SK-N-SH treated with all-trans-retinoic acid at 6 μM for 48 hours (cell line): ENCODE measurements around the gene OSBPL3.

Experiments used
- ATAC-seq: fragments of 200-7000 bp; cut with Tn5 transposase; 3 replicates; pipeline ENCODE4 v1.9.1; 2020; ENCODE audit warnings: mild to moderate bottlenecking, moderate library complexity
- BACH2 ChIP-seq: fragments of 250-450 bp; sonication (Bioruptor Pico); IDR thresholded peaks from 2 replicates; pipeline ENCODE4 v1.9.0; 2021; ENCODE audit warnings: mild to moderate bottlenecking, borderline replicate concordance
- CSDC2 ChIP-seq: fragments of 250-450 bp; sonication (Bioruptor Pico); IDR thresholded peaks from 2 replicates; pipeline ENCODE4 v1.5.0; 2020; ENCODE audit warnings: mild to moderate bottlenecking, moderate library complexity
- ESRRG ChIP-seq: fragments of 250-450 bp; sonication (Bioruptor Pico); IDR thresholded peaks from 2 replicates; pipeline ENCODE4 v1.6.1; 2021; ENCODE audit warnings: mild to moderate bottlenecking
- GLIS3 ChIP-seq: fragments of 250-450 bp; sonication (Bioruptor Pico); IDR thresholded peaks from 2 replicates; pipeline ENCODE4 v1.5.0; 2020; ENCODE audit warnings: mild to moderate bottlenecking, moderate library complexity
- ISL1 ChIP-seq: fragments of 250-450 bp; sonication (Bioruptor Pico); IDR thresholded peaks from 2 replicates; pipeline ENCODE4 v2.1.2; 2022; ENCODE audit warnings: mild to moderate bottlenecking, moderate library complexity
- OSR1 ChIP-seq: fragments of 250-450 bp; sonication (Bioruptor Pico); IDR thresholded peaks from 2 replicates; pipeline ENCODE4 v1.8.0; 2022; ENCODE audit warnings: moderate library complexity, mild to moderate bottlenecking, inconsistent platforms
- PPARA ChIP-seq: fragments of 250-450 bp; sonication (Bioruptor Pico); IDR thresholded peaks from 2 replicates; pipeline ENCODE4 v1.5.0; 2020; ENCODE audit warnings: mild to moderate bottlenecking, borderline replicate concordance
- RARB ChIP-seq: fragments of 250-450 bp; sonication (Bioruptor Pico); IDR thresholded peaks from 2 replicates; pipeline ENCODE4 v1.8.0; 2021; ENCODE audit warnings: mild to moderate bottlenecking, moderate library complexity
- TCF4 ChIP-seq: fragments of 250-450 bp; sonication (Bioruptor Pico); IDR thresholded peaks from 2 replicates; pipeline ENCODE4 v1.8.0; 2021; ENCODE audit warnings: mild to moderate bottlenecking, moderate library complexity, borderline replicate concordance
- TOX ChIP-seq: fragments of 250-450 bp; sonication (Bioruptor Pico); IDR thresholded peaks from 2 replicates; pipeline ENCODE4 v1.8.0; 2021; ENCODE audit warnings: mild to moderate bottlenecking, moderate library complexity, borderline replicate concordance
- ZC3H10 ChIP-seq: fragments of 250-450 bp; sonication (Bioruptor Pico); IDR thresholded peaks from 2 replicates; pipeline ENCODE4 v1.5.1; 2021; ENCODE audit warnings: mild to moderate bottlenecking, moderate library complexity
- ZFP3 ChIP-seq: fragments of 250-450 bp; sonication (Bioruptor Pico); IDR thresholded peaks from 2 replicates; pipeline ENCODE4 v1.5.0; 2020; ENCODE audit warnings: mild to moderate bottlenecking, moderate library complexity
- ZNF565 ChIP-seq: fragments of 450-650 bp; formaldehyde crosslinking; conservative IDR thresholded peaks from 2 replicates; pipeline ENCODE4 v1.5.0; 2020; ENCODE audit warnings: low read depth, mild to moderate bottlenecking, moderate library complexity
- ZNF70 ChIP-seq: fragments of 450-650 bp; formaldehyde crosslinking; IDR thresholded peaks from 2 replicates; pipeline ENCODE4 v1.5.0; 2020; ENCODE audit warnings: mild to moderate bottlenecking, moderate library complexity
- ZNF8 ChIP-seq: fragments of 450-650 bp; formaldehyde crosslinking; IDR thresholded peaks from 2 replicates; pipeline ENCODE4 v1.5.0; 2020; ENCODE audit warnings: mild to moderate bottlenecking, moderate library complexity
- TF ChIP-seq, protein P1 (sequence below): fragments of 250-450 bp; sonication (Bioruptor Pico); IDR thresholded peaks from 2 replicates; pipeline ENCODE4 v1.5.1; 2021; ENCODE audit warnings: mild to moderate bottlenecking, moderate library complexity
- TF ChIP-seq, protein P2 (sequence below): fragments of 250-450 bp; sonication (Bioruptor Pico); IDR thresholded peaks from 2 replicates; pipeline ENCODE4 v1.8.0; 2021; ENCODE audit warnings: low read depth, mild to moderate bottlenecking, moderate library complexity, borderline replicate concordance
- TF ChIP-seq, protein P3 (sequence below): fragments of 250-450 bp; sonication (Bioruptor Pico); IDR thresholded peaks from 2 replicates; pipeline ENCODE4 v1.8.0; 2020; ENCODE audit warnings: mild to moderate bottlenecking, moderate library complexity, borderline replicate concordance
- TF ChIP-seq, protein P4 (sequence below): fragments of 250-450 bp; sonication (Bioruptor Pico); IDR thresholded peaks from 2 replicates; pipeline ENCODE4 v1.5.0; 2020; ENCODE audit warnings: mild to moderate bottlenecking, moderate library complexity
- TF ChIP-seq, protein P5 (sequence below): fragments of 250-450 bp; sonication (Bioruptor Pico); IDR thresholded peaks from 2 replicates; pipeline ENCODE4 v1.5.1; 2020; ENCODE audit warnings: low read depth, mild to moderate bottlenecking, moderate library complexity

Gene OSBPL3

DNA sequence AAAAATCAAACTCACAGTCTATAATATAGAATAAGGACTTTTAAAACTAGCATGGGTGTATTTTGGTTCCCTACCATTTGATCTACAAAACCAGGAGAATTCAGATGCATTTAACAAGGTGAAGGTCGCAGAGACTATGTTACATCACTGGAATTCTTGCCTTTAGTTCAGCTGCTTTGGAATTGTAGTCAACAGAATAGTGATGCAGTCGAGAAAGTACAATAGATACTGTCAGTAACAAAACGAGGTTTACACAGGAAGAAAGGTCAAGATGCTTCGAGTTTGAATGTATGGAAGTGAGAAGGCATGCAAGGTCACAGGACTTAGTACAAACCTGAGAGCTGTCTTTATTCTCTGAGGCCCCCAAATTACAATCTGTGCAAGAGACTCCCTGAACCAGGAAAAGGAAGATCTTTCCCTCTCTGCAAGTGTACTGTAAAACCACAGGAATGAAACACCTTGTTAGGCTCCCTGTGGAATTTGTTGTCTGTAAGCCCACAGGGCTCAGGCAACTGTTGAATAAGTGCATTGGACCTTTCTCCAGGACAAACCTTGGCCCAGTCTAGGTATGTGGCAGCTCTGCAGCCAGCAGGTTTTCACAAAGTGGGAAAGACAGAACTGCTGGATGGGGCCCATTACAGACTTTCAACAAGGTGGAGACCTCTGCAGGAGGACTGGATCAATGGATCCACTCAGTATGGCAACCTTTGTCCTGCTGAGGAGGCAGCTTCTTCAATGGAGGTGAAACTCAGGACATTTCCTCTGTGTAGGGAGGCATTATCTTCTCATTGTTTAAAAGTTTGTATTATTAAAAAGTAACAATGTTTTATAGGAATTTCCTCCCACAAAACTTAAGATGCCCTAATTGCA, 121.6 kb downstream of the OSBPL3 start:
- TF ChIP-seq GLIS3, result no peak
- TF ChIP-seq, protein P1, sequence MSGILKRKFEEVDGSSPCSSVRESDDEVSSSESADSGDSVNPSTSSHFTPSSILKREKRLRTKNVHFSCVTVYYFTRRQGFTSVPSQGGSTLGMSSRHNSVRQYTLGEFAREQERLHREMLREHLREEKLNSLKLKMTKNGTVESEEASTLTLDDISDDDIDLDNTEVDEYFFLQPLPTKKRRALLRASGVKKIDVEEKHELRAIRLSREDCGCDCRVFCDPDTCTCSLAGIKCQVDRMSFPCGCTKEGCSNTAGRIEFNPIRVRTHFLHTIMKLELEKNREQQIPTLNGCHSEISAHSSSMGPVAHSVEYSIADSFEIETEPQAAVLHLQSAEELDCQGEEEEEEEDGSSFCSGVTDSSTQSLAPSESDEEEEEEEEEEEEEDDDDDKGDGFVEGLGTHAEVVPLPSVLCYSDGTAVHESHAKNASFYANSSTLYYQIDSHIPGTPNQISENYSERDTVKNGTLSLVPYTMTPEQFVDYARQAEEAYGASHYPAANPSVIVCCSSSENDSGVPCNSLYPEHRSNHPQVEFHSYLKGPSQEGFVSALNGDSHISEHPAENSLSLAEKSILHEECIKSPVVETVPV, result no peak
- no peak for TF ChIP-seq ESRRG (CRISPR knock-in tag)
- TF ChIP-seq CSDC2 (CRISPR knock-in tag), result no peak
- no peak for TF ChIP-seq ISL1 (CRISPR knock-in tag)
- TF ChIP-seq, protein P2, sequence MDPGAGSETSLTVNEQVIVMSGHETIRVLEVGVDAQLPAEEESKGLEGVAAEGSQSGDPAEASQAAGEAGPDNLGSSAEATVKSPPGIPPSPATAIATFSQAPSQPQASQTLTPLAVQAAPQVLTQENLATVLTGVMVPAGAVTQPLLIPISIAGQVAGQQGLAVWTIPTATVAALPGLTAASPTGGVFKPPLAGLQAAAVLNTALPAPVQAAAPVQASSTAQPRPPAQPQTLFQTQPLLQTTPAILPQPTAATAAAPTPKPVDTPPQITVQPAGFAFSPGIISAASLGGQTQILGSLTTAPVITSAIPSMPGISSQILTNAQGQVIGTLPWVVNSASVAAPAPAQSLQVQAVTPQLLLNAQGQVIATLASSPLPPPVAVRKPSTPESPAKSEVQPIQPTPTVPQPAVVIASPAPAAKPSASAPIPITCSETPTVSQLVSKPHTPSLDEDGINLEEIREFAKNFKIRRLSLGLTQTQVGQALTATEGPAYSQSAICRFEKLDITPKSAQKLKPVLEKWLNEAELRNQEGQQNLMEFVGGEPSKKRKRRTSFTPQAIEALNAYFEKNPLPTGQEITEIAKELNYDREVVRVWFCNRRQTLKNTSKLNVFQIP (CRISPR knock-in tag), result no peak
- no peak for TF ChIP-seq TCF4 (CRISPR knock-in tag)
- no peak for TF ChIP-seq ZC3H10 (CRISPR knock-in tag)
- TF ChIP-seq, protein P3, sequence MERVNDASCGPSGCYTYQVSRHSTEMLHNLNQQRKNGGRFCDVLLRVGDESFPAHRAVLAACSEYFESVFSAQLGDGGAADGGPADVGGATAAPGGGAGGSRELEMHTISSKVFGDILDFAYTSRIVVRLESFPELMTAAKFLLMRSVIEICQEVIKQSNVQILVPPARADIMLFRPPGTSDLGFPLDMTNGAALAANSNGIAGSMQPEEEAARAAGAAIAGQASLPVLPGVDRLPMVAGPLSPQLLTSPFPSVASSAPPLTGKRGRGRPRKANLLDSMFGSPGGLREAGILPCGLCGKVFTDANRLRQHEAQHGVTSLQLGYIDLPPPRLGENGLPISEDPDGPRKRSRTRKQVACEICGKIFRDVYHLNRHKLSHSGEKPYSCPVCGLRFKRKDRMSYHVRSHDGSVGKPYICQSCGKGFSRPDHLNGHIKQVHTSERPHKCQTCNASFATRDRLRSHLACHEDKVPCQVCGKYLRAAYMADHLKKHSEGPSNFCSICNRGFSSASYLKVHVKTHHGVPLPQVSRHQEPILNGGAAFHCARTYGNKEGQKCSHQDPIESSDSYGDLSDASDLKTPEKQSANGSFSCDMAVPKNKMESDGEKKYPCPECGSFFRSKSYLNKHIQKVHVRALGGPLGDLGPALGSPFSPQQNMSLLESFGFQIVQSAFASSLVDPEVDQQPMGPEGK (CRISPR knock-in tag), result no peak
- no peak for TF ChIP-seq TOX (CRISPR knock-in tag)
- no peak for TF ChIP-seq ZFP3 (CRISPR knock-in tag)
- no peak for TF ChIP-seq ZNF565 (CRISPR knock-in tag)
- TF ChIP-seq RARB, result no peak
- TF ChIP-seq BACH2 (CRISPR knock-in tag), result no peak
- TF ChIP-seq, protein P4, sequence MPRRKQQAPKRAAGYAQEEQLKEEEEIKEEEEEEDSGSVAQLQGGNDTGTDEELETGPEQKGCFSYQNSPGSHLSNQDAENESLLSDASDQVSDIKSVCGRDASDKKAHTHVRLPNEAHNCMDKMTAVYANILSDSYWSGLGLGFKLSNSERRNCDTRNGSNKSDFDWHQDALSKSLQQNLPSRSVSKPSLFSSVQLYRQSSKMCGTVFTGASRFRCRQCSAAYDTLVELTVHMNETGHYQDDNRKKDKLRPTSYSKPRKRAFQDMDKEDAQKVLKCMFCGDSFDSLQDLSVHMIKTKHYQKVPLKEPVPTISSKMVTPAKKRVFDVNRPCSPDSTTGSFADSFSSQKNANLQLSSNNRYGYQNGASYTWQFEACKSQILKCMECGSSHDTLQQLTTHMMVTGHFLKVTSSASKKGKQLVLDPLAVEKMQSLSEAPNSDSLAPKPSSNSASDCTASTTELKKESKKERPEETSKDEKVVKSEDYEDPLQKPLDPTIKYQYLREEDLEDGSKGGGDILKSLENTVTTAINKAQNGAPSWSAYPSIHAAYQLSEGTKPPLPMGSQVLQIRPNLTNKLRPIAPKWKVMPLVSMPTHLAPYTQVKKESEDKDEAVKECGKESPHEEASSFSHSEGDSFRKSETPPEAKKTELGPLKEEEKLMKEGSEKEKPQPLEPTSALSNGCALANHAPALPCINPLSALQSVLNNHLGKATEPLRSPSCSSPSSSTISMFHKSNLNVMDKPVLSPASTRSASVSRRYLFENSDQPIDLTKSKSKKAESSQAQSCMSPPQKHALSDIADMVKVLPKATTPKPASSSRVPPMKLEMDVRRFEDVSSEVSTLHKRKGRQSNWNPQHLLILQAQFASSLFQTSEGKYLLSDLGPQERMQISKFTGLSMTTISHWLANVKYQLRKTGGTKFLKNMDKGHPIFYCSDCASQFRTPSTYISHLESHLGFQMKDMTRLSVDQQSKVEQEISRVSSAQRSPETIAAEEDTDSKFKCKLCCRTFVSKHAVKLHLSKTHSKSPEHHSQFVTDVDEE, result no peak
- TF ChIP-seq OSR1 (CRISPR knock-in tag), result no peak
- TF ChIP-seq PPARA (CRISPR knock-in tag), result no peak
- TF ChIP-seq ZNF8 (CRISPR knock-in tag), result no peak
- TF ChIP-seq, protein P5, sequence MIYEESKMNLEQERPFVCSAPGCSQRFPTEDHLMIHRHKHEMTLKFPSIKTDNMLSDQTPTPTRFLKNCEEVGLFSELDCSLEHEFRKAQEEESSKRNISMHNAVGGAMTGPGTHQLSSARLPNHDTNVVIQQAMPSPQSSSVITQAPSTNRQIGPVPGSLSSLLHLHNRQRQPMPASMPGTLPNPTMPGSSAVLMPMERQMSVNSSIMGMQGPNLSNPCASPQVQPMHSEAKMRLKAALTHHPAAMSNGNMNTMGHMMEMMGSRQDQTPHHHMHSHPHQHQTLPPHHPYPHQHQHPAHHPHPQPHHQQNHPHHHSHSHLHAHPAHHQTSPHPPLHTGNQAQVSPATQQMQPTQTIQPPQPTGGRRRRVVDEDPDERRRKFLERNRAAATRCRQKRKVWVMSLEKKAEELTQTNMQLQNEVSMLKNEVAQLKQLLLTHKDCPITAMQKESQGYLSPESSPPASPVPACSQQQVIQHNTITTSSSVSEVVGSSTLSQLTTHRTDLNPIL (CRISPR knock-in tag), result no peak
- ATAC-seq, result 0 out of 3 replicates have a peak, but pooled peaks have one; percentile 14

DNA sequence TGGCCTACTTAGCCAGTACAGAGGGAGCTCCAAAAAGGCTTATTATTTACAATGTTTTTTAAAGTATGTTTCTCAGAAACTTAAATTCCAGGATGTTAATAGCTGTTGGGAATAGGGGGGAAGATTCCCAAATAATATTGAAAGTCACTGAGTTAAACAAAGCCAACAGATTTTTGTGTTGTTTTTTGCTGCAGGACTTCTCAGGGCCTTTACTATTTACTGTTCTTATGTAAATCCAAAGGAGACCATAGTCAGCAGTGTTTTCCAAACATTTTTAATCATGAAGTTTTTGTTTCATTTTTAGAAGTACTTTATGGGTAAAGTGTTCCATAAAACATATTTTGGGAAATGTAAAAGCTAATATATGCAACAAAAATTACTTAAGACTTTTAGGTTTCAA, 122.4 kb downstream of the OSBPL3 start:
- TF ChIP-seq ZNF70 (CRISPR knock-in tag) (no peak), ISL1 (CRISPR knock-in tag) (no peak), ZNF565 (CRISPR knock-in tag) (no peak)
- TF ChIP-seq, protein P3 (CRISPR knock-in tag), result no peak
- TF ChIP-seq, all 23 proteins: peak for 0
- ATAC-seq, result no peak
